HepG2 (cell line): ENCODE data around the gene ATXN2. TPM values are rescaled to one million over a fixed set of nuclear protein-coding genes. Genes with fewer than 3 reads are reported as not detected.

Experiments
- ATAC-seq: fragments of 200-7000 bp; cut with Tn5 transposase; 3 replicates; pipeline ENCODE4 v1.9.1; 2020; ENCODE audit warnings: mild to moderate bottlenecking, moderate library complexity
- BruUV-seq: library from RNA; stranded (reverse); fragments of 400-500 nt; replicated peaks from 2 replicates; lab custom pipeline; 2021; lab: Mats Ljungman, UMichigan
- CTCF ChIA-PET: fragments of 300-600 bp; formaldehyde crosslinking; extraction: SDS; loops from one replicate; lab custom pipeline; 2021; ENCODE audit warnings: low total read pairs, inconsistent platforms, low intra/inter-chr PET ratio; lab: Yijun Ruan, JAX
- POLR2A ChIA-PET: fragments of 350-600 bp; sonication (Branson Sonifier 250); formaldehyde crosslinking; loops from one replicate; lab custom pipeline; 2020; ENCODE audit warnings: antibody characterized with exemption, inconsistent platforms; lab: Yijun Ruan, JAX
- DNase-seq: peaks from one replicate; pipeline ENCODE4 v3.0.0-alpha.2; 2015; ENCODE audit warnings: low spot score
- FAIRE-seq: peaks from 3 replicates; lab custom pipeline; 2011; peaks lifted over from hg19 to GRCh38; lab: Jason Lieb, UNC
- H2AFZ ChIP-seq: one replicate; pipeline ENCODE4 v1.6.1; 2011; ENCODE audit warnings: low read length, inconsistent platforms
- H3K27ac ChIP-seq: fragments of 300-600 bp; 3 replicates; pipeline ENCODE4 v1.8.0; 2011; ENCODE audit warnings: mixed run types, mild to moderate bottlenecking, mixed read lengths, low read length, inconsistent platforms; ENCODE audit not compliant: insufficient read depth; ENCODE audit errors: extremely low read length
- H3K27me3 ChIP-seq, 2 experiments: fragments of 200-600 bp in 1 of 2; 2 replicates in 1 of 2; 3 replicates in 1 of 2; pipeline versions ENCODE4 v1.6.0 to v1.8.0; 2011; ENCODE audit warnings: low read length in 2 of 2, mild to moderate bottlenecking in 2 of 2, moderate library complexity in 2 of 2, inconsistent platforms in 1 of 2; ENCODE audit not compliant: insufficient read depth in 2 of 2, control insufficient read depth in 1 of 2
- H3K36me3 ChIP-seq, 2 experiments: fragments of 200-600 bp in 1 of 2; replicated peaks in 1 of 2; 2 replicates in 1 of 2; 3 replicates in 1 of 2; pipeline versions ENCODE4 v1.5.1 to v1.8.0; 2011; ENCODE audit warnings: low read length in 2 of 2, inconsistent platforms in 1 of 2; ENCODE audit not compliant: insufficient read depth in 2 of 2, control insufficient read depth in 1 of 2
- H3K4me1 ChIP-seq: 2 replicates; pipeline ENCODE4 v1.5.1; 2012; ENCODE audit warnings: low read length, inconsistent platforms; ENCODE audit not compliant: insufficient read depth
- H3K4me2 ChIP-seq: 2 replicates; pipeline ENCODE4 v1.6.0; 2011; ENCODE audit warnings: low read depth, low read length, inconsistent platforms
- H3K4me3 ChIP-seq, 3 experiments: fragments of 200-600 bp in 1 of 3; sonication (generic), shearing (Covaris generic) in 1 of 3; replicated peaks in 1 of 3; 2 replicates each; pipeline ENCODE4 v1.5.1; 2011 to 2016; ENCODE audit warnings: low read length in 3 of 3, inconsistent platforms in 2 of 3, low read depth in 2 of 3, mild to moderate bottlenecking in 2 of 3, control low read depth in 1 of 3, mixed read lengths in 1 of 3; ENCODE audit not compliant: insufficient read depth in 1 of 3
- H3K79me2 ChIP-seq: one replicate; pipeline ENCODE4 v1.6.1; 2011; ENCODE audit warnings: low read length, inconsistent platforms; ENCODE audit not compliant: insufficient read depth
- H3K9ac ChIP-seq: 2 replicates; pipeline ENCODE4 v1.6.0; 2011; ENCODE audit warnings: mild to moderate bottlenecking, low read depth, low read length, inconsistent platforms; ENCODE audit not compliant: insufficient read depth
- H3K9me3 ChIP-seq: 2 replicates; pipeline ENCODE4 v1.5.1; 2012; ENCODE audit warnings: mild to moderate bottlenecking, low read length
- H4K20me1 ChIP-seq: 2 replicates; pipeline ENCODE4 v1.6.0; 2011; ENCODE audit warnings: inconsistent platforms, mild to moderate bottlenecking, low read length, moderate library complexity; ENCODE audit not compliant: insufficient read depth
- CBX1 ChIP-seq: IDR thresholded peaks from one replicate; pipeline ENCODE4 v1.6.1; 2016; ENCODE audit warnings: antibody characterized with exemption, low read depth
- FOXC1 ChIP-seq: sonication (generic); formaldehyde crosslinking; IDR thresholded peaks from 2 replicates; pipeline ENCODE4 v1.8.0; 2022; ENCODE audit warnings: mild to moderate bottlenecking, missing genetic modification reagents, borderline replicate concordance
- FOXO4 ChIP-seq: sonication (generic); formaldehyde crosslinking; conservative IDR thresholded peaks from 2 replicates; pipeline ENCODE4 v1.8.1; 2023; ENCODE audit warnings: missing genetic modification reagents
- HIVEP1 ChIP-seq: sonication (generic); formaldehyde crosslinking; IDR thresholded peaks from 2 replicates; pipeline ENCODE4 v1.4.0; 2020; ENCODE audit warnings: mild to moderate bottlenecking, missing genetic modification reagents
- HNF4G ChIP-seq, 2 experiments: sonication (generic) in 1 of 2; formaldehyde crosslinking in 1 of 2; IDR thresholded peaks; 2 replicates each; pipeline versions ENCODE4 v1.4.0 to v1.6.1; 2011 to 2020; ENCODE audit warnings: borderline replicate concordance in 2 of 2, low read depth in 2 of 2, mild to moderate bottlenecking in 2 of 2, low read length in 1 of 2, missing genetic modification reagents in 1 of 2, moderate library complexity in 1 of 2
- HNRNPLL ChIP-seq: fragments of 200-400 bp; formaldehyde crosslinking; IDR thresholded peaks from 2 replicates; pipeline ENCODE4 v1.6.1; 2017; ENCODE audit warnings: mild to moderate bottlenecking, low read depth, low read length; ENCODE audit not compliant: poor library complexity, severe bottlenecking
- IRF2 ChIP-seq: IDR thresholded peaks from 2 replicates; pipeline ENCODE4 v1.6.1; 2018; ENCODE audit warnings: missing genetic modification reagents, missing compliant biosample characterization
- KAT2B ChIP-seq: fragments of 150-350 bp; IDR thresholded peaks from 2 replicates; pipeline ENCODE4 v1.6.1; 2014; ENCODE audit warnings: low read depth, low read length, borderline replicate concordance
- MAFF ChIP-seq: IDR thresholded peaks from 2 replicates; pipeline ENCODE4 v1.6.1; 2011; ENCODE audit warnings: low read depth, low read length, improper control_type of control experiment
- NFE2L2 ChIP-seq: fragments of 150-350 bp; IDR thresholded peaks from 2 replicates; pipeline ENCODE4 v1.6.1; 2014; ENCODE audit warnings: low read length
- NR2F1 ChIP-seq, 2 experiments: fragments of 450-650 bp in 1 of 2; formaldehyde crosslinking in 1 of 2; IDR thresholded peaks; 2 replicates each; pipeline versions ENCODE4 v1.5.0 to v1.6.1; 2016 to 2020; ENCODE audit warnings: mild to moderate bottlenecking in 1 of 2, missing compliant biosample characterization in 1 of 2, missing genetic modification reagents in 1 of 2, moderate library complexity in 1 of 2
- ZBTB38 ChIP-seq: sonication (generic); formaldehyde crosslinking; IDR thresholded peaks from 2 replicates; pipeline ENCODE4 v1.5.1; 2020; ENCODE audit warnings: mild to moderate bottlenecking, missing genetic modification reagents
- ZFP37 ChIP-seq: sonication (generic); formaldehyde crosslinking; IDR thresholded peaks from 2 replicates; pipeline ENCODE4 v1.4.0; 2020; ENCODE audit warnings: missing genetic modification reagents, borderline replicate concordance
- ZNF235 ChIP-seq: sonication (generic); formaldehyde crosslinking; IDR thresholded peaks from 2 replicates; pipeline ENCODE4 v1.8.1; 2023; ENCODE audit warnings: mild to moderate bottlenecking, missing genetic modification reagents, borderline replicate concordance
- ZNF468 ChIP-seq: sonication (generic); formaldehyde crosslinking; IDR thresholded peaks from 2 replicates; pipeline ENCODE4 v1.8.0; 2022; ENCODE audit warnings: mild to moderate bottlenecking, moderate library complexity, missing genetic modification reagents
- ZNF720 ChIP-seq: sonication (generic); formaldehyde crosslinking; IDR thresholded peaks from 2 replicates; pipeline ENCODE4 v1.4.0; 2020; ENCODE audit warnings: missing genetic modification reagents
- ZNF777 ChIP-seq: sonication (generic); formaldehyde crosslinking; IDR thresholded peaks from 2 replicates; pipeline ENCODE4 v1.4.0; 2020; ENCODE audit warnings: missing genetic modification reagents
- ZNF883 ChIP-seq: sonication (generic); formaldehyde crosslinking; IDR thresholded peaks from 2 replicates; pipeline ENCODE4 v1.5.1; 2020; ENCODE audit warnings: mild to moderate bottlenecking, missing genetic modification reagents; ENCODE audit errors: not compliant biosample characterization
- WGBS: methylation state at CpG from one replicate; pipeline ENCODE4 v1.1.6; 2017; ENCODE audit warnings: low lambda C conversion rate; 5-methylcytosine and 5-hydroxymethylcytosine counted together
- in situ Hi-C: cut with HindIII; loops from 2 replicates; pipeline ENCODE4 v1.10.0; 2017; ENCODE audit warnings: low pct_unique_long_range_greater_than_20kb; ENCODE audit not compliant: extremely low pct_ligation_motif_present
- intact Hi-C: fragments of 100-400 bp; cut with micrococcal nuclease; formaldehyde crosslinking; loops from one replicate; pipeline ENCODE4 v1.10.0; 2022; ENCODE audit not compliant: unreplicated experiment
- polyA plus RNA-seq, 8 experiments: library from polyadenylated mRNA; depleted of rRNA in 3 of 8; stranded (reverse) in 7 of 8; unstranded in 1 of 8; fragments of >200 nt; fragmentation: Illumina TruSeq in 4 of 8; extraction: Trizol in 4 of 8; gene quantifications; 2 replicates each; pipeline versions ENCODE4 v1.2.1 to v1.2.3, GENCODE V29; 2011 to 2016; ENCODE audit warnings: low read depth in 4 of 8, missing spikeins in 1 of 8, mixed read lengths in 1 of 8; ENCODE audit not compliant: insufficient read depth in 1 of 8
- total RNA-seq, 5 experiments: library from RNA; depleted of rRNA; stranded (reverse); fragments of >200 nt; fragmentation: Illumina TruSeq; extraction: Trizol; gene quantifications; 2 replicates each; pipeline ENCODE4 v1.2.3, GENCODE V29; 2016; ENCODE audit warnings: low read depth in 1 of 5

The ATXN2 gene
- total and polyA plus RNA-seq, 2 of the 13 experiments (the other 11 are each of a cell fraction or from before 2014, with no cell fraction given), result 18.1 to 27.1 TPM

GRCh38 chr12:111419784-111420183 lies 179.3 kb downstream of the ATXN2 start:
- ChIA-PET POLR2A (no interaction called here), CTCF (no interaction called here)
- no TSS peak for BruUV-seq
- Histone ChIP-seq H3K4me2 (no peak overlapping the region), H3K27me3 (no peaks in the 10 kb centered on the region), H3K9ac (no peak overlapping the region), H3K4me1 (0 out of 2 replicates have a peak, but pooled peaks cover 6% of the 10 kb centered on the region), H3K27ac (no peak overlapping the region), H2AFZ (no peak overlapping the region), H3K9me3 (no peaks in the 10 kb centered on the region), H3K79me2 (peaks cover 3% of the 10 kb centered on the region), H3K4me3 (no peak overlapping the region), H3K36me3 (peaks cover 2 to 42% of the 10 kb centered on the region in 2 experiments; a peak in 3 of 5 replicates), H4K20me1 (peaks cover 4% of the 10 kb centered on the region; the same call in 1 of the 2 replicates)
- WGBS, result over 99% methylated on average over 5 of the region's 5 CpGs
- intact Hi-C loops, result no loop called here
- in situ Hi-C loops, result no loop called here
- ATAC-seq (no peak), DNase-seq (no peak), FAIRE-seq (no peak)
- TF ChIP-seq HIVEP1 (no peak), FOXC1 (CRISPR knock-in tag) (no peak), NR2F1 (CRISPR knock-in tag; IDR thresholded peaks at IDR 0.05) (no peak), ZNF235 (CRISPR knock-in tag) (no peak), CBX1 (no peak), KAT2B (no peak), FOXO4 (no peak), ZNF777 (CRISPR knock-in tag) (no peak), MAFF (no peak), ZNF883 (CRISPR knock-in tag) (no peak), HNF4G (IDR thresholded peaks at IDR 0.05; ENCODE audit: borderline replicate concordance, low read depth, low read length) (no peak), HNF4G (CRISPR knock-in tag; IDR thresholded peaks at IDR 0.05; ENCODE audit: borderline replicate concordance, low read depth) (no peak), IRF2 (CRISPR knock-in tag) (no peak), ZBTB38 (CRISPR knock-in tag) (no peak), ZFP37 (CRISPR knock-in tag) (no peak), ZNF468 (CRISPR knock-in tag) (no peak), ZNF720 (CRISPR knock-in tag) (no peak), HNRNPLL (no peak), NFE2L2 (no peak)
